ENCODE measurements around the gene CMTM7. TPM values are rescaled to one million over a fixed set of nuclear protein-coding genes. Genes with fewer than 3 reads are reported as not detected.

Gene CMTM7
- total and polyA plus RNA-seq, 2 of the 13 experiments (the other 11 are each of a cell fraction or from before 2014, with no cell fraction given): 20.9 to 21.4 TPM

DNA sequence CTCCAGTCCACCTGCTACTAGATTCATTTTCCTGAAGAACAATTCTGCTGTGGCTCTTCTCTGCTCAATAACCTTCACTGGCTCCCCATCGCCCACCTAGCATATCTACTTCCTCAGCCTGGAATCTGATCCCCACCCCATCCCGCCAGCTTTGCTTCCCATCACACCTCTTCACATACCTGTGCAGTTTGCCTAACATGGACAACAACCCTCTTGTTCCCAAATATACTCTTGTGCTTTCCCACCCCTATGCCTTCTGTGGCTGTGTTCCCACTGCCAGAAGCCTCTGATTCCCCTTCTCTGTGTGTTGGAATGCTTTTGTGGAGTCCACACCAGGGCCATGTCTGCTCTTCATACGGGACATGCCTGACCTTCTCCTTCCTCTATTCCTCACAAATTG lies 29.5 kb downstream of the CMTM7 start:
- H3K4me1 ChIP-seq (ENCODE audit: insufficient read depth, low read length): peaks cover 47% of the 10 kb centered on the region
- peak overlapping the region; percentile 91 for H3K4me2 ChIP-seq (ENCODE audit: low read depth, low read length)
- TF ChIP-seq KDM6A (CRISPR knock-in tag; IDR thresholded peaks at IDR 0.05; ENCODE audit: low read depth) (no peak), CENPBD1 (CRISPR knock-in tag; IDR thresholded peaks at IDR 0.05; ENCODE audit: borderline replicate concordance, low read depth) (no peak), FOXP1 (IDR thresholded peaks at IDR 0.05) (no peak), FOXP1 (CRISPR knock-in tag; IDR thresholded peaks at IDR 0.05) (no peak), SALL1 (CRISPR knock-in tag; IDR thresholded peaks at IDR 0.05) (0 out of 2 replicates have a peak, but pooled peaks have one; percentile 3), HOXA9 (CRISPR knock-in tag; IDR thresholded peaks at IDR 0.05; ENCODE audit: borderline replicate concordance) (no peak), CBX1 (IDR thresholded peaks at IDR 0.05; ENCODE audit: low read depth) (no peak), PAWR (CRISPR knock-in tag; IDR thresholded peaks at IDR 0.05; ENCODE audit: borderline replicate concordance) (no peak), ZBTB33 (CRISPR knock-in tag; IDR thresholded peaks at IDR 0.05) (peak; percentile 43; the same call in 1 of the 2 replicates)
- WGBS (ENCODE audit: low lambda C conversion rate): 100% methylated on average over 3 of the region's 3 CpGs
- H3K9me3 ChIP-seq (ENCODE audit: low read length): peaks cover 9% of the 10 kb centered on the region
- in situ Hi-C loops (cut with HindIII; ENCODE audit: extremely low pct_ligation_motif_present, low pct_unique_long_range_greater_than_20kb): no loop called here
- peak overlapping the region; percentile 81 for H3K27ac ChIP-seq (ENCODE audit: extremely low read length, insufficient read depth, low read length)
- H4K20me1 ChIP-seq (ENCODE audit: insufficient read depth, low read length): no peaks in the 10 kb centered on the region
- no peaks in the 10 kb centered on the region for H3K36me3 ChIP-seq (replicated peaks in 1 of 2; ENCODE audit: control insufficient read depth in 1 of 2, insufficient read depth in 2 of 2, low read length in 2 of 2)
- DNase-seq (ENCODE audit: low spot score): no peak
- no TSS peak for BruUV-seq (replicated peaks)
- H3K27me3 ChIP-seq (ENCODE audit: control insufficient read depth in 1 of 2, insufficient read depth in 2 of 2, low read length in 2 of 2): no peaks in the 10 kb centered on the region
- FAIRE-seq: no peak
- H2AFZ ChIP-seq (ENCODE audit: low read length): no peak overlapping the region
- H3K4me3 ChIP-seq (replicated peaks in 1 of 3; ENCODE audit: insufficient read depth in 1 of 3, low read depth in 2 of 3, low read length in 3 of 3): peak overlapping the region in 1 of 3 experiments; percentile 65; a peak in 1 of 6 replicates
- intact Hi-C loops (cut with micrococcal nuclease; ENCODE audit: unreplicated experiment): loop anchor here (2.0 kb wide), 1 partner anchor 72 kb away; no protein-coding TSS in a partner anchor
- peaks cover 50% of the 10 kb centered on the region for H3K79me2 ChIP-seq (ENCODE audit: insufficient read depth, low read length)
- peak overlapping the region; percentile 79; the same call in 1 of the 2 replicates for H3K9ac ChIP-seq (ENCODE audit: insufficient read depth, low read depth, low read length)
- POLR2A ChIA-PET: no interaction called here
- CTCF ChIA-PET (ENCODE audit: low intra/inter-chr PET ratio, low total read pairs): no interaction called here
- ATAC-seq: no peak
